H1 (cell line): ENCODE data around the gene DDR1. TPM values are rescaled to one million over a fixed set of nuclear protein-coding genes. Genes with fewer than 3 reads are reported as not detected.

ENCODE experiments used
- CTCF ChIA-PET: fragments of 300-600 bp; sonication (Branson Sonifier 250); formaldehyde crosslinking; loops from one replicate; lab custom pipeline; 2021; ENCODE audit not compliant: partially characterized antibody; lab: Charles Lee
- POLR2A ChIA-PET: fragments of 300-600 bp; sonication (Branson Sonifier 250); formaldehyde crosslinking; loops from one replicate; lab custom pipeline; 2021; ENCODE audit warnings: inconsistent platforms; ENCODE audit not compliant: partially characterized antibody; lab: Charles Lee
- DNase-seq, 2 experiments: peaks; one replicate each; pipeline versions ENCODE4 v3.0.0 to v3.0.0-alpha.2; 2010 to 2022; ENCODE audit warnings: low spot score in 2 of 2, low read depth in 1 of 2, mixed read lengths in 1 of 2
- FAIRE-seq: peaks from 2 replicates; lab custom pipeline; 2011; peaks lifted over from hg19 to GRCh38; lab: Jason Lieb, UNC
- H2AFZ ChIP-seq: 2 replicates; pipeline ENCODE4 v1.8.1; 2012; ENCODE audit warnings: low read length, inconsistent platforms
- H2AK5ac ChIP-seq: 2 replicates; pipeline ENCODE4 v1.6.1; 2013; ENCODE audit warnings: low read depth, low read length
- H2BK120ac ChIP-seq: replicated peaks from 2 replicates; pipeline ENCODE3; 2013; ENCODE audit warnings: low read depth, low read length, inconsistent platforms
- H2BK12ac ChIP-seq: 2 replicates; pipeline ENCODE4 v1.6.1; 2013; ENCODE audit warnings: low read depth, low read length
- H2BK15ac ChIP-seq: 2 replicates; pipeline ENCODE4 v1.6.1; 2013; ENCODE audit warnings: low read length
- H2BK20ac ChIP-seq: 2 replicates; pipeline ENCODE4 v1.6.1; 2013; ENCODE audit warnings: low read length
- H2BK5ac ChIP-seq: 2 replicates; pipeline ENCODE4 v1.6.1; 2013; ENCODE audit warnings: low read depth, low read length
- H3K14ac ChIP-seq: 2 replicates; pipeline ENCODE4 v1.6.1; 2013; ENCODE audit warnings: inconsistent platforms; ENCODE audit not compliant: insufficient read length
- H3K18ac ChIP-seq: 2 replicates; pipeline ENCODE4 v1.6.1; 2013; ENCODE audit warnings: low read length; ENCODE audit errors: extremely low read depth
- H3K23ac ChIP-seq: 2 replicates; pipeline ENCODE4 v1.6.1; 2013; ENCODE audit warnings: inconsistent platforms; ENCODE audit not compliant: insufficient read length
- H3K23me2 ChIP-seq: 2 replicates; pipeline ENCODE4 v1.6.1; 2013; ENCODE audit warnings: low read depth, low read length
- H3K27ac ChIP-seq: 2 replicates; pipeline ENCODE4 v1.6.1; 2011; ENCODE audit warnings: low read depth, low read length, inconsistent platforms
- H3K27me3 ChIP-seq, 4 experiments: replicated peaks in 1 of 4; 1 replicate in 1 of 4; 2 replicates in 3 of 4; pipeline versions ENCODE4 v1.6.1 to v1.8.1; 2011 to 2013; ENCODE audit warnings: low read length in 3 of 4, mild to moderate bottlenecking in 3 of 4, inconsistent platforms in 2 of 4, mixed read lengths in 2 of 4, moderate library complexity in 1 of 4; ENCODE audit not compliant: control insufficient read depth in 3 of 4, insufficient read depth in 3 of 4; ENCODE audit errors: extremely low read depth in 1 of 4
- H3K36me3 ChIP-seq, 4 experiments: 2 replicates each; pipeline versions ENCODE4 v1.6.1 to v1.8.1; 2011 to 2013; ENCODE audit warnings: mild to moderate bottlenecking in 4 of 4, low read length in 3 of 4, moderate library complexity in 2 of 4, control low read depth in 1 of 4, inconsistent platforms in 1 of 4; ENCODE audit not compliant: insufficient read depth in 4 of 4, control insufficient read depth in 2 of 4
- H3K4ac ChIP-seq: replicated peaks from 2 replicates; pipeline ENCODE3; 2013; ENCODE audit warnings: low read length, low read depth, mixed read lengths, inconsistent platforms; ENCODE audit not compliant: insufficient read length
- H3K4me1 ChIP-seq, 4 experiments: replicated peaks in 1 of 4; 1 replicate in 1 of 4; 2 replicates in 3 of 4; pipeline versions ENCODE4 v1.6.1 to v1.8.1; 2011 to 2013; ENCODE audit warnings: low read length in 3 of 4, inconsistent platforms in 2 of 4, mixed read lengths in 1 of 4; ENCODE audit not compliant: insufficient read depth in 4 of 4, control insufficient read depth in 3 of 4
- H3K4me2 ChIP-seq, 2 experiments: 2 replicates each; pipeline versions ENCODE4 v1.6.1 to v1.8.1; 2011 to 2013; ENCODE audit warnings: low read depth in 2 of 2, low read length in 2 of 2, control low read depth in 1 of 2, inconsistent platforms in 1 of 2, mild to moderate bottlenecking in 1 of 2; ENCODE audit not compliant: insufficient read depth in 1 of 2
- H3K4me3 ChIP-seq, 4 experiments: fragments of 200-600, 300-600 bp in 1 of 4; sonication (generic), shearing (Covaris generic), sonication (Bioruptor Twin) in 1 of 4; 2 replicates each; pipeline versions ENCODE4 v1.5.1 to v1.8.1; 2011 to 2016; ENCODE audit warnings: low read length in 4 of 4, low read depth in 3 of 4, control low read depth in 2 of 4, inconsistent platforms in 2 of 4, mild to moderate bottlenecking in 2 of 4, mixed read lengths in 1 of 4, moderate library complexity in 1 of 4; ENCODE audit not compliant: insufficient read depth in 2 of 4; ENCODE audit errors: extremely low read depth in 1 of 4
- H3K56ac ChIP-seq: replicated peaks from 2 replicates; pipeline ENCODE3; 2013; ENCODE audit warnings: low read depth, mild to moderate bottlenecking, mixed read lengths, low read length, inconsistent platforms; ENCODE audit not compliant: insufficient read length
- H3K79me1 ChIP-seq: 2 replicates; pipeline ENCODE4 v1.6.1; 2013; ENCODE audit warnings: low read depth, low read length, control low read depth
- H3K79me2 ChIP-seq, 2 experiments: 2 replicates each; pipeline versions ENCODE4 v1.6.1 to v1.8.1; 2012 to 2013; ENCODE audit warnings: low read length in 2 of 2, mild to moderate bottlenecking in 2 of 2, inconsistent platforms in 1 of 2; ENCODE audit not compliant: insufficient read depth in 2 of 2, control insufficient read depth in 1 of 2
- H3K9ac ChIP-seq, 4 experiments: replicated peaks in 1 of 4; 1 replicate in 1 of 4; 2 replicates in 3 of 4; pipeline versions ENCODE4 v1.6.1 to v1.8.1; 2011 to 2013; ENCODE audit warnings: low read depth in 3 of 4, low read length in 3 of 4, control low read depth in 2 of 4, mild to moderate bottlenecking in 2 of 4, moderate library complexity in 2 of 4, inconsistent platforms in 1 of 4; ENCODE audit errors: extremely low read depth in 1 of 4
- H3K9me3 ChIP-seq, 2 experiments: 2 replicates each; pipeline versions ENCODE4 v1.6.1 to v1.8.1; 2012 to 2013; ENCODE audit warnings: mild to moderate bottlenecking in 2 of 2, moderate library complexity in 2 of 2, control low read depth in 1 of 2, inconsistent platforms in 1 of 2, low read depth in 1 of 2, low read length in 1 of 2, mixed read lengths in 1 of 2; ENCODE audit not compliant: insufficient read depth in 2 of 2
- H4K20me1 ChIP-seq, 2 experiments: replicated peaks in 1 of 2; 2 replicates each; pipeline versions ENCODE3 to v1.8.1; 2011 to 2013; ENCODE audit warnings: inconsistent platforms in 2 of 2, low read length in 2 of 2, mild to moderate bottlenecking in 1 of 2; ENCODE audit not compliant: insufficient read depth in 2 of 2, control insufficient read depth in 1 of 2
- H4K5ac ChIP-seq: 2 replicates; pipeline ENCODE4 v1.6.1; 2013; ENCODE audit warnings: low read length, low read depth, mixed read lengths, inconsistent platforms; ENCODE audit not compliant: insufficient read length
- H4K8ac ChIP-seq: 2 replicates; pipeline ENCODE4 v1.8.0; 2013; ENCODE audit warnings: mild to moderate bottlenecking, moderate library complexity, low read length, inconsistent platforms; ENCODE audit not compliant: insufficient read depth; ENCODE audit errors: extremely low read depth
- H4K91ac ChIP-seq: replicated peaks from 2 replicates; pipeline ENCODE3; 2013; ENCODE audit warnings: low read length, mixed read lengths, inconsistent platforms; ENCODE audit not compliant: insufficient read length
- BACH1 ChIP-seq: IDR thresholded peaks from 2 replicates; pipeline ENCODE4 v1.6.1; 2012; ENCODE audit warnings: low read length, improper control_type of control experiment
- BRCA1 ChIP-seq: IDR thresholded peaks from 2 replicates; pipeline ENCODE4 v1.6.1; 2012; ENCODE audit warnings: low read depth, low read length, improper control_type of control experiment
- CREB1 ChIP-seq: IDR thresholded peaks from 2 replicates; pipeline ENCODE4 v1.6.1; 2012; ENCODE audit warnings: inconsistent platforms
- EGR1 ChIP-seq: IDR thresholded peaks from 2 replicates; pipeline ENCODE4 v1.6.1; 2011; ENCODE audit warnings: low read depth, low read length, borderline replicate concordance
- EP300 ChIP-seq, 2 experiments: IDR thresholded peaks; 1 replicate in 1 of 2; 2 replicates in 1 of 2; pipeline ENCODE4 v1.6.1; 2011 to 2012; ENCODE audit warnings: low read depth in 2 of 2, low read length in 2 of 2, mild to moderate bottlenecking in 2 of 2, borderline replicate concordance in 1 of 2, inconsistent platforms in 1 of 2, moderate library complexity in 1 of 2
- GTF2F1 ChIP-seq: IDR thresholded peaks from 2 replicates; pipeline ENCODE4 v1.6.1; 2012; ENCODE audit warnings: low read depth, low read length, improper control_type of control experiment, borderline replicate concordance
- JUND ChIP-seq: IDR thresholded peaks from 2 replicates; pipeline ENCODE4 v1.6.1; 2011; ENCODE audit warnings: mild to moderate bottlenecking, improper control_type of control experiment, low read length
- MAFK ChIP-seq: IDR thresholded peaks from 2 replicates; pipeline ENCODE4 v1.6.1; 2012; ENCODE audit warnings: low read depth, mild to moderate bottlenecking, improper control_type of control experiment, low read length
- MAX ChIP-seq: IDR thresholded peaks from 2 replicates; pipeline ENCODE4 v1.6.1; 2012; ENCODE audit warnings: inconsistent platforms
- NANOG ChIP-seq: IDR thresholded peaks from 2 replicates; pipeline ENCODE4 v1.6.1; 2011; ENCODE audit warnings: low read length, low read depth, mild to moderate bottlenecking, inconsistent platforms; ENCODE audit not compliant: insufficient read depth, poor library complexity, severe bottlenecking
- PHF8 ChIP-seq: fragments of 200-600 bp; sonication (generic); conservative IDR thresholded peaks from 2 replicates; pipeline ENCODE4 v1.7.1; 2012; ENCODE audit warnings: low read depth, mild to moderate bottlenecking, inconsistent platforms, low read length, moderate library complexity
- POLR2AphosphoS5 ChIP-seq: IDR thresholded peaks from 2 replicates; pipeline ENCODE4 v1.6.1; 2011; ENCODE audit warnings: low read depth, low read length
- RNF2 ChIP-seq: fragments of 200-900, 300-1000 bp; sonication (generic); IDR thresholded peaks from 2 replicates; pipeline ENCODE4 v1.7.1; 2016; ENCODE audit warnings: borderline replicate concordance, low read depth, mild to moderate bottlenecking, antibody characterized with exemption, low read length; ENCODE audit not compliant: poor library complexity, severe bottlenecking; ENCODE audit errors: missing control alignments
- TCF12 ChIP-seq: IDR thresholded peaks from 2 replicates; pipeline ENCODE4 v1.6.1; 2011; ENCODE audit warnings: low read depth, mild to moderate bottlenecking, low read length
- WGBS, 2 experiments: shearing (Covaris generic) in 1 of 2; methylation state at CpG; one replicate each; pipeline versions ENCODE4 v1.1.6 to v1.1.7; 2013 to 2015; ENCODE audit warnings: low lambda C conversion rate in 2 of 2, mixed read lengths in 2 of 2, inconsistent platforms in 1 of 2, low coverage in 1 of 2, missing lambda C conversion rate in 1 of 2; ENCODE audit not compliant: insufficient replicate concordance in 2 of 2, insufficient coverage in 1 of 2, insufficient read length in 1 of 2; ENCODE audit errors: extremely low coverage in 1 of 2, missing lambda C conversion rate in 1 of 2; 5-methylcytosine and 5-hydroxymethylcytosine counted together
- polyA plus RNA-seq, 7 experiments: library from polyadenylated mRNA; depleted of rRNA in 3 of 7; stranded (reverse) in 5 of 7; unstranded in 2 of 7; fragments of >200 nt in 5 of 7; fragments of 200-250 nt in 2 of 7; gene quantifications; 1 replicate in 5 of 7; 2 replicates in 1 of 7; 4 replicates in 1 of 7; pipeline versions ENCODE4 v1.2.1 to v1.2.3, GENCODE V29; 2011 to 2013; ENCODE audit warnings: missing spikeins in 2 of 7, mixed read lengths in 2 of 7
- total RNA-seq: library from RNA; stranded (reverse); fragmentation: NEBNext Ultra II Directional; extraction: Animal tissue kit (Norgen Biotek cat#: 25700); gene quantifications from 2 replicates; pipeline ENCODE4 v1.2.1, GENCODE V29; 2021

DDR1 gene
- total and polyA plus RNA-seq, 2 of the 8 experiments (the other 6 are each of a cell fraction or from before 2014, with no cell fraction given), result 99.4 to 181 TPM

GRCh38 chr6:30917041-30917440 is 32.7 kb downstream of the DDR1 start:
- Histone ChIP-seq H3K4ac (no peak overlapping the region), H3K14ac (no peak overlapping the region), H3K18ac (no peak overlapping the region), H3K79me1 (no peaks in the 10 kb centered on the region), H3K27ac (no peak overlapping the region), H3K9ac (no peak overlapping the region), H2AK5ac (no peak overlapping the region), H2BK120ac (no peak overlapping the region), H3K56ac (no peak overlapping the region), H2AFZ (no peak overlapping the region), H2BK12ac (no peak overlapping the region), H3K4me3 (no peak overlapping the region), H3K27me3 (no peaks in the 10 kb centered on the region), H4K5ac (no peak overlapping the region), H4K8ac (no peak overlapping the region), H3K4me1 (peaks cover 0 to 14% (median 6%) of the 10 kb centered on the region in 4 experiments; a peak in 5 of 7 replicates), H2BK20ac (no peak overlapping the region), H3K36me3 (peaks cover 6 to 22% (median 18%) of the 10 kb centered on the region in 4 experiments; a peak in 7 of 8 replicates), H4K20me1 (no peaks in the 10 kb centered on the region), H3K79me2 (no peaks in the 10 kb centered on the region; a peak in 1 of 4 replicates), H2BK5ac (no peak overlapping the region), H3K9me3 (no peaks in the 10 kb centered on the region)
- POLR2A ChIA-PET, result interaction anchor here (0.8 to 3.6 kb wide), 4 partner anchors 9 to 223 kb away, joined by 3 to 22 read pairs (median 4); partner anchors contain the start of gene SFTA2
- no peak for DNase-seq
- CTCF ChIA-PET, result interaction anchor here (0.7 to 16.0 kb wide), 21 partner anchors 8 to 213 kb away, joined by 3 to 285 read pairs (median 10); partner anchors contain the start of genes DDR1 and MUCL3
- TF ChIP-seq JUND, result no peak
- TF ChIP-seq GTF2F1, result no peak
- TF ChIP-seq TCF12, result no peak
- no peak for TF ChIP-seq EP300 (IDR thresholded peaks at IDR 0.05; ENCODE audit: borderline replicate concordance in 1 of 2, low read depth in 2 of 2, low read length in 2 of 2)
- TF ChIP-seq MAX, result no peak
- no peak for TF ChIP-seq CREB1
- TF ChIP-seq POLR2AphosphoS5, result no peak
- no peak for TF ChIP-seq BRCA1
- TF ChIP-seq PHF8, result no peak
- TF ChIP-seq MAFK, result no peak
- no peak for TF ChIP-seq BACH1
- no peak for TF ChIP-seq RNF2
- no peak for TF ChIP-seq EGR1
- TF ChIP-seq NANOG, result no peak
- TF ChIP-seq, all 59 proteins: peak for 0
- Histone ChIP-seq H2BK15ac (no peak overlapping the region), H3K23me2 (peaks cover 3% of the 10 kb centered on the region; the same call in 1 of the 2 replicates), H3K23ac (no peak overlapping the region), H4K91ac (no peak overlapping the region), H3K4me2 (no peak overlapping the region)
- 94% methylated on average over 7 of the region's 7 CpGs; no CpG with 5 or more reads in 1 of the 2 experiments for WGBS, 2 experiments
- no peak for FAIRE-seq
